RWPE2 (cell line): ENCODE data around the gene ZNF219.
A peak's percentile ranks its signal among the peaks of the same experiment; 100 is the strongest.

Experiments
- ATAC-seq: fragments of 200-7000 bp; cut with Tn5 transposase; 3 replicates; pipeline ENCODE4 v1.9.1; 2021; ENCODE audit warnings: low read depth
- DNase-seq: peaks from one replicate; pipeline ENCODE4 v3.0.0-alpha.2; 2020; ENCODE audit warnings: low spot score
- H3K27ac ChIP-seq: fragments of 450-650 bp; 2 replicates; pipeline ENCODE4 v1.5.1; 2017; ENCODE audit warnings: mild to moderate bottlenecking; ENCODE audit not compliant: poor library complexity, severe bottlenecking
- H3K27me3 ChIP-seq: fragments of 250-450 bp; sonication (Bioruptor Pico); 2 replicates; pipeline ENCODE4 v1.5.1; 2021; ENCODE audit warnings: mild to moderate bottlenecking, moderate library complexity; ENCODE audit not compliant: insufficient read depth, poor library complexity, severe bottlenecking
- H3K36me3 ChIP-seq: fragments of 250-450 bp; sonication (Bioruptor Pico); 2 replicates; pipeline ENCODE4 v1.5.1; 2020; ENCODE audit warnings: low read depth, mild to moderate bottlenecking, moderate library complexity
- H3K4me1 ChIP-seq: fragments of 250-450 bp; sonication (Bioruptor Pico); 2 replicates; pipeline ENCODE4 v1.5.1; 2021; ENCODE audit warnings: mild to moderate bottlenecking, moderate library complexity; ENCODE audit not compliant: insufficient read depth, poor library complexity, severe bottlenecking
- H3K4me3 ChIP-seq: fragments of 250-450 bp; sonication (Bioruptor Pico); 2 replicates; pipeline ENCODE4 v1.5.1; 2021; ENCODE audit warnings: mild to moderate bottlenecking, moderate library complexity; ENCODE audit not compliant: severe bottlenecking
- H3K9me3 ChIP-seq: fragments of 250-450 bp; sonication (Bioruptor Pico); 2 replicates; pipeline ENCODE4 v1.5.1; 2021; ENCODE audit warnings: mild to moderate bottlenecking, moderate library complexity; ENCODE audit not compliant: severe bottlenecking
- CTCF ChIP-seq: fragments of 450-650 bp; IDR thresholded peaks from one replicate; pipeline ENCODE4 v1.5.1; 2017; ENCODE audit warnings: mild to moderate bottlenecking, moderate library complexity; ENCODE audit not compliant: poor library complexity, severe bottlenecking

Gene ZNF219

GRCh38 chr14:21060614-21061346, 37.7 kb downstream of the ZNF219 start:
- H3K36me3 ChIP-seq = no peaks in the 10 kb centered on the region
- no peaks in the 10 kb centered on the region for H3K9me3 ChIP-seq
- no peak for ATAC-seq
- DNase-seq = no peak
- no peak for TF ChIP-seq CTCF
- no peaks in the 10 kb centered on the region for H3K4me1 ChIP-seq
- no peak overlapping the region for H3K4me3 ChIP-seq
- H3K27ac ChIP-seq = no peak overlapping the region
- no peaks in the 10 kb centered on the region for H3K27me3 ChIP-seq

DNA sequence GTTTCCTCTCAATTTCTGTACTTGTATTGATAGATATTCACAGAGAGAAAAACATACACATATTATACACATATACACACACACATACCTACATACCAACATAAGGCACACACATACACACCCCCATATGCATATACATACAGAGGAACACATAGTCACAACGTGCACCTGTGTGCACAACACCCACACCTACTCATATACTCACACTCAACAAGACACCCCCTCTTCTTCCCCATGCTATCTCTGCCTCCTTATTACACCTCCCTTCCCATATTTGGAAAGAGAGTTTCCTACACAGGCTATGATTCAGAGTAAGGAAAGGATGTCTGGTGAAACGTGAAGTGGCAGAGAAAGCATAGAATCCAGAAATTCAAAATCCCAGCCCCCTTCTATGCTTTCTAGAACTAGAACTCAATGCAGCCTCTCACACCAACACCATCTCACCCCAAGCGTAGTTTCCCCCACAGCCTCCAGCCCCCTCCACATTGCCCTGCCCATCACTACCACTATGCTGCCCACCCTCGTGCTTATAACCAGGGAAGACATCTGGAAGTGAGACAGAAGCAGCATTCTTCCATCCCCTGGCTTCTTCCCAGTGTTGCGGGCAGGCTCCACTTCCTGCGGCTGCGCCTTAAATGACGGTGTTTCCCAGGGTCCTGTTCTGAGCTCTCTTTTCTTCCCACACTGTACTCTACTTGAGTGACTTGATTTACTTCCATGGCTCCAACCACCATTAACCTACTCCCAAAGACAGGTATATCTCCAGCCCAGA, 38.4 kb downstream of the ZNF219 start:
- Histone ChIP-seq H3K27me3 (no peaks in the 10 kb centered on the region), H3K27ac (no peak overlapping the region)
- no peak for DNase-seq

DNA sequence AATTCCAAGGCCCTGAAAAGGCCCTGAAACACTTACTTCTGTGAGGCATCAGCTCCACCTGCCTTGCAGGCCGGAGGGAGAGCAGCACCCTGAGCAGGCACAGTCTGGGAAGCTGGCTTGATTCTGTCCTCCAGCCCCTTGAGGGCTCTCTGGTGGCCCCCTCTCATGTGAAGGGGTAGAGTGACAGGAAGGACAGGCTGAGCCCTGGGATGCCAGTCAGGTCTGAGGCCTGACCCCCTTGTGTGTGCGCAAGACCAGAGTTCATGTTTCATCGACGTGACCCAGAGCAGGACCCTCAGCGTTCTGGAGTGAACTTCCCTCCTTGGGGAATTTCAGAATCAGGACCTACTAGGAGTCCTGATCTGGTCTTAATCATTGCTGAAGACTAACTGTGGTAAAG, 39.6 kb downstream of the ZNF219 start:
- Histone ChIP-seq H3K9me3 (no peaks in the 10 kb centered on the region), H3K27me3 (no peaks in the 10 kb centered on the region), H3K36me3 (no peaks in the 10 kb centered on the region), H3K27ac (no peak overlapping the region), H3K4me1 (no peaks in the 10 kb centered on the region), H3K4me3 (no peak overlapping the region)
- no peak for ATAC-seq
- no peak for DNase-seq
- no peak for TF ChIP-seq CTCF

More for the DNA sequence above, 38.4 kb downstream of the ZNF219 start:
- no peaks in the 10 kb centered on the region for H3K9me3 ChIP-seq
- H3K4me1 ChIP-seq = no peaks in the 10 kb centered on the region
- TF ChIP-seq CTCF = no peak
- ATAC-seq = peak; percentile 29; the same call in 1 of the 3 replicates
- no peak overlapping the region for H3K4me3 ChIP-seq
- no peaks in the 10 kb centered on the region for H3K36me3 ChIP-seq

- Histone ChIP-seq H3K4me3 (no peak within 1 kb of the TSS), H3K9me3 (no peaks in the 10 kb centered on the region), H3K27ac (no peak within 1 kb of the TSS), H3K4me1 (no peaks in the 10 kb centered on the region), H3K36me3 (no peaks in the 10 kb centered on the region), H3K27me3 (no peaks in the 10 kb centered on the region)
- DNase-seq (no peak), ATAC-seq (peak; percentile 49; the same call in 2 of the 3 replicates)
- no peak for TF ChIP-seq CTCF
These were observed 40.4 kb downstream of the ZNF219 start, which contains the start of gene RNASE8 for GRCh38 chr14:21057803-21058675. Gene RNASE8 (plus strand): TSS chr14:21057822. CDS start chr14:21057893, 71 bp downstream.
